Measurements from ENCODE around the gene RUBCNL.

- TF ChIP-seq CTCF (IDR thresholded peaks at IDR 0.05) (no peak), POLR2AphosphoS5 (IDR thresholded peaks at IDR 0.05) (no peak)
Measured at GRCh38 chr13:46392967-46393366, 5.9 kb upstream of the RUBCNL start.
